HG03045 (cell line): Measurements from ENCODE around the gene ADGRB3.
"Not testable (repeated sequence)": the region's sequence is repeated elsewhere in the genome, so short reads cannot be mapped to it uniquely, and the experiment has no call there.

Experiments
- ATAC-seq: cut with Tn5 transposase; IDR thresholded peaks from one replicate; pipeline ENCODE4 v1.9.1; 2021; ENCODE audit warnings: mild to moderate bottlenecking, moderate library complexity; ENCODE audit not compliant: unreplicated experiment

Gene ADGRB3

GRCh38 chr6:69391106-69391505 lies 756.0 kb downstream of the ADGRB3 start:
- no peak for ATAC-seq

DNA sequence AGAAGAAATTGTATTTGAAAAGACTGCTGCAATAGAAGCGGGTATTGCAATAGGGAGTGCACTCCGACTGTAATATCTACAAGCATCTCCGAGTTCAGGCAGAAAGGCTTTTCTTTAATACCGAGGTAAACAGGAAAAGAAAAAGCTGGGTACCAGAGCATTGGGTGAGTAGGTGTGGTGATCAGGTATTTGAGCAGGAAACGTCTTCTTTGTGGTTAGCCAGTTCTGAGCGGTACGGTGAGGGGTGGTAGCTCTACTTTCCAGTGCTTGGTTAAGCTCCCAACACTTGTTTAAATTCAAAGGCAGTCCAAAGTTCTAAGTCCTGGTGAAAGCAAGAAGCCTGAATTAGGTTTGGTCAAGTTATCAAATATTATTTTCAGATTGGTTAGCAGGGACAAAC lies 757.7 kb downstream of the ADGRB3 start:
- ATAC-seq = no peak

GRCh38 chr6:69398311-69398710 lies 763.2 kb downstream of the ADGRB3 start:
- ATAC-seq = no peak

GRCh38 chr6:69398729-69399128 lies 763.6 kb downstream of the ADGRB3 start:
- ATAC-seq = no peak

DNA sequence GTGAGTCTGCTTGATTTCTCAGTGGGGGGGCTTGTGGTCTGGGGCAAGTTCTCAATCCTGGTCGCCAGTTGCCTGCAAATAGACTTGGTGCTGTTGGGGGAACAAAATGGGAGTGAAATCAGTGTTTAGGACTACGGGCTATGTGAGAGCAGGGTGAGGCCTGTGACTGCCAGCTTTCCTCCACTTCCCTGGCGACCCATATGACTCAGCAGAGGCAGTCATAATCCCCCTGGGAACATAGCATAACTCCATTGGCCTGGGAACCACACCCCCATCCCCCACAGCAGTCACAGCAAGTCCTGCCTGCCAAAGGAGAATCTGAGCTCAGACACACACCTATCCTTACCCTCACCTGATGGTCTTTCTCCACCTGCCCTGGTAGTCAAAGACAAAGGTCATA lies 773.8 kb downstream of the ADGRB3 start:
- no peak for ATAC-seq

GRCh38 chr6:69416776-69417175 lies 781.7 kb downstream of the ADGRB3 start:
- ATAC-seq = no peak

DNA sequence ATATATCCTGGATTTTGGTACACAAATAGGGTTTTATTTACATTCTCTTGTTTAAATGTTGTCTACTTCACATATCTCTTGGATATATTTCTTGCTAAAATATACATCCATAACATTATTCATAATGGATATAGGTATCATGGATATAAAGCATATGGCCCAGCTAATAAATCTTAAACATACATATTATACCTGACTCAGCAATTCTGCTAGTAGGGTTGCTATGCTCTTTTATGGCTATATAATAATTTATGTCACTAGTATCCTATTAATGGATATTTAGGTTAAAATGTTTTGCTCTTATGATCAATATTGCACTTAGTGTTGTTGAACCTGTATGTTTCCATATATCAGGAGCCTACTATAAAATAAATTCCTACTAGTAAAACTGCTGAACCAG lies 786.2 kb downstream of the ADGRB3 start:
- no peak for ATAC-seq

DNA sequence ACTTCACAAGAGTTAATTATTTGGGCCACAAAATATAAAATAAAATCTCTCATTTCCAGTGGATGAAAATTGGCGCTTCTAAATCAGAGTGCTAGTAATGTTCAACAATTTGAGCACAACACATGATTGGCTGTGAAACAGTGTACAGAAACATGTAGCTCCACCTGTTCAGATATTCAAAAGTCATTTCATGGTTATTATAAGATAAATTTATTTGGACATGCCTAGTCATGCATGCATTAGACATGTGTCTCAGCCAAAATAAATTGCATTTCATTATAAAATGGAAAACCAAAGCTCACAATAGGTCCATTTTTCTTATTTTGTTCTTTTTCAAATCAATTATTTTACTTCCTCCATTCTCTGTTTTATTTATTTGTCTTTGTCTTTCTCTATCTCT lies 786.9 kb downstream of the ADGRB3 start:
- no peak for ATAC-seq

DNA sequence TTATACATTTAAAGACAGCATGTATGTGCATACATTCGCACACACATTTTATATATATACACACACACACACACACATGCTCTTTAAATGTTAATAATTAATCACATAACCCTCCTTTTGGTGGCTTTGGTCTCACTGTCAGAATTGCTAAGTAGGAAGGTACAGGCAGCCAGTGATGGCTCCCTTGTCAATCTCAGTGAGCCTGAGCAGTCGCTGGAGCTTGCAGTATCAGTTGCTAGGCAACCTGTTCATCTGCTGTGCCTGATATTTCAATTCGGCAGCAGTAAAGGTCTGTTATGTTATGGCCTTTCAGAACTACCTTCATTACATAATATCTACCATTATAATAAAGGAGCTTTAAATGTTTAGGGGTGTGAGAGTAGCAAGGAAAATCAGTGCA lies 787.4 kb downstream of the ADGRB3 start:
- no peak for ATAC-seq

DNA sequence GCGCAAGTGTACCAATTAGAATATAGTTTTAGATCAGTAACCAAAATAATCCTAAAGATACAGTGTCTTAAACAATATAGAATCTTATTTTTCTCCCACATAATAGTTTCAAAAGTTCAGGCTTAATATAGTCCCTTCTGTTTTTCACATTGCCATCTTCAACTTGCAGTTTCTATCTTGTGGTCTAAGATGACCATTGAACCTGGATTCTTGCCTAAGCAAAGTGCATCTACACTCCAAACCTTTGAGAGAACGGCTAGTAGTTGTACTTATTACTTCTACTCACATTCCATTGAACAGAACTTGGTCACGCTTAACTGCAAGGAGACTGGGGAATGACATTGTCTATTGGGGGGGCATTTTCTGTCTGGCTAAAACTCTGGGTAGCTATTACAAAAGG lies 788.7 kb downstream of the ADGRB3 start:
- no peak for ATAC-seq

- no peak for ATAC-seq
Measured at GRCh38 chr6:69424581-69424980, 789.5 kb downstream of the ADGRB3 start.

- no peak for ATAC-seq
Measured at GRCh38 chr6:69427882-69428281, 792.8 kb downstream of the ADGRB3 start.

DNA sequence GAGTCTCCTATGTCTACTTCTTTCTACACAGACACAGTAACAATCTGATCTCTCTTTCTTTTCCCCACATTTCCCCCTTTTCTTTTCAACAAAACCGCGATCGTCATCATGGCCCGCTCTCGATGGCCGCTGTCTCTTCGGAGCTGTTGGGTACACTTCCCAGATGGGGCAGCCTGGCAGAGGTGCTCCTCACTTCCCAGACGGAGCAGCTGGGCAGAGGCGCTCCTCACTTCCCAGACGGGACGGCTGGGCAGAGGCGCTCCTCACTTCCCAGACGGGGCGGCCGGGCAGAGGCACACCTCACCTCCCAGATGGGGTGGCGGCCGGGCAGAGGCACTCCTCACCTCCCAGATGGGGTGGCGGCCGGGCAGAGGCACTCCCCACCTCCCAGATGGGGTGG lies 797.1 kb downstream of the ADGRB3 start:
- not testable (repeated sequence) for ATAC-seq

- not testable (repeated sequence) for ATAC-seq
Measured at GRCh38 chr6:69433116-69433515, 798.0 kb downstream of the ADGRB3 start.

DNA sequence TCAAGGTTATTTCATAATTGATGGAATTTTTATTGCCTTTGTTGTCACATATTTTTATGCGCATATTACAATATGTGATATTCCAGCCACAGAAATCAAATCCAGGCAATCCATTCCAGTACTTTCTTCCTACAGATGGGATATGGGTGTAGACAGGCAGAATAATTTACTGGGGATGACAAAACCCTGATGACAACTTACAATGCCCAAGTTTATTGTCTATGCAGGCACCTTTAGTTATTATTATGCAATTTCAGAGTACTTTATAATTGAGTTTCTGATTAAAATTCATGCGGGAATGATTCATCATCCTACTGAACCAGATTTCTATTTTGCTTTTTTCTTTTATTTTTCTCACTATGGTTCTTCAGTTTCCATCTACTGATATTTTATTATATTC lies 803.0 kb downstream of the ADGRB3 start:
- no peak for ATAC-seq
